Stimulated activated CD8-positive, alpha-beta memory T cell treated with anti-CD3 and anti-CD28 coated beads, Interleukin-4, amount 100 ng/mL, for 48 hours (primary cell): Measurements from ENCODE around the gene PITRM1.
"Not testable (repeated sequence)": the region's sequence is repeated elsewhere in the genome, so short reads cannot be mapped to it uniquely, and the experiment has no call there.

ENCODE experiments used
- DNase-seq: peaks from one replicate; pipeline ENCODE4 v3.0.0-alpha.2; 2020

PITRM1 gene

GRCh38 chr10:3196958-3197347, 24.4 kb upstream of the PITRM1 start:
- DNase-seq: no peak

- DNase-seq: no peak
Measured at GRCh38 chr10:3196482-3196881, 23.9 kb upstream of the PITRM1 start.

DNA sequence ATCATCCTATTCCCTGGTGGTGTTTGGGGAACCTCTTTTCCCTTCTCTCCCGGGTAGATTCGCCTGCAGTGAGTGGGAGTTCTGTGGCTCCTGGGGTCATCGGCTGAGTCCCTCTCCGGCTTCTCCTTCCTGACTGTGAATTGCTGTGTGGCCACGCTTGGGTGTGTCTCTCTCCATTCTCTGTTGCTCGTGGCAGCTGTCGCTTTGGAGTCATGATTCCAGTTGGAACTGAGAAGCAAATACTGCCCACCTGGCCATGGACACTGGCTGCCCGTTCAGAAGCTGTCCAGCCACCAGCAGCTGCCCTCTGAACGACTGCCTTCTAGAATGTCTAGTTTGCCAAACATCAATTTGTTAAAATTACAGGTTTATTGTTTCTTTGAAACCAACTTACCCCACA, 23.1 kb upstream of the PITRM1 start:
- no peak for DNase-seq

GRCh38 chr10:3195286-3195685, 22.7 kb upstream of the PITRM1 start:
- DNase-seq: no peak

GRCh38 chr10:3194871-3195270, 22.3 kb upstream of the PITRM1 start:
- DNase-seq: no peak

DNA sequence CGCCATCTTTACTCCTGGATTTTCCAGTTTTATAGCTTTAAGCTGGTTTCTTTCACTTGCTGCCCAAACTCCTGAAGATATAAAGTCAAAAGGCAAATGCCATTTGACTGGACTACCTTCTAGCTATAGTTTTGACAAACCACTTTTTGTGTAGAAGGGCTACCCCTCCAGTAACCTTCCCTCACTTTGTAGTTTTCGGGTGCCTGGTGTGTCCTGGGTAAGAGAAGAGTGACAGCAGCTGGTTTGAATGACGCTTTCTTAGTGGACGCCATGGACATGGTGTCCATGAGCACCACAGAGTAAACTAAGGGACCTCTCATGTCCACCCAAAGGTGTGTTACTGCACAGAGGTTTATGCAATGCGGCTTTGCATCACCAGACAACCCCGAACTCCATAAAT, 21.2 kb upstream of the PITRM1 start:
- no peak for DNase-seq

GRCh38 chr10:3192856-3193635, 20.5 kb upstream of the PITRM1 start:
- peak; percentile 71 for DNase-seq

GRCh38 chr10:3190817-3191216, 18.2 kb upstream of the PITRM1 start:
- no peak for DNase-seq

DNA sequence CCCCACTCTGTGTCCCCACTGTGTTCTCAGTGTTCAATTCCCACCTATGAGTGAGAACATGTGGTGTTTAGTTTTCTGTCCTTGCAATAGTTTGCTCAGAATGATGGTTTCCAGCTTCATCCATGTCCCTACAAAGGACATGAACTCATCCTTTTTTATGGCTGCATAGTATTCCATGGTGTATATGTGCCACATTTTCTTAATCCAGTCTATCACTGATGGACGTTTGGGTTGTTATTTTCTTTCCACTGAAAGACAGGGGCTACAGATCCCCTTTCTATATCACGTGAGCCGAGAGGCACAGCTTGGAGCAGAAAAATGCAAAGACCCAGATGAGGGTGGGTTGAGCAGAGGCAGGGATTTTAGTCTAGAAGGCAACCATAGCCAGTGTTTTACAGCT, 14.6 kb upstream of the PITRM1 start:
- DNase-seq: not testable (repeated sequence)

- DNase-seq: peak; percentile 51
Measured at GRCh38 chr10:3186368-3186767, 13.8 kb upstream of the PITRM1 start.

DNA sequence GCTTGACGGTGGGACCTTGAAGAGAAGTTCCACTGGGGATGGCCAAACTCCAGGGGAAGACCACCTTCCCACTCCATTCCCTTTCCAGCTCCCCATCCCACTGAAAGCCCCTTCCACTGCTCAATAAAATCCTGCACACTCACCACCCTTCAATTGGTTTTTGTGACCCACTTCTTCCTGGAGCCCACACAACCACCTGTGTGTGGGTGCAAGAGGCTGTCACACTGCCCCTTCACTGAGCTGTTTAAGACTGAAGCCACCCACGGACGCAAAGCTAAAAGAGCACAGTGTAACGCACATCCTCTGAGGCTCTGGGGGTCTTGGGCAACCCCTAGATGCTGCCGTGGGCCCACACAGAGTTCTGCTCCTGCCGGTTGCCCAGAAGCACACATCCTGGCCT, 12.8 kb upstream of the PITRM1 start:
- DNase-seq: no peak

- no peak for DNase-seq
Measured at GRCh38 chr10:3180355-3181025, 7.9 kb upstream of the PITRM1 start.

GRCh38 chr10:3179174-3179573, 6.6 kb upstream of the PITRM1 start:
- DNase-seq: no peak

DNA sequence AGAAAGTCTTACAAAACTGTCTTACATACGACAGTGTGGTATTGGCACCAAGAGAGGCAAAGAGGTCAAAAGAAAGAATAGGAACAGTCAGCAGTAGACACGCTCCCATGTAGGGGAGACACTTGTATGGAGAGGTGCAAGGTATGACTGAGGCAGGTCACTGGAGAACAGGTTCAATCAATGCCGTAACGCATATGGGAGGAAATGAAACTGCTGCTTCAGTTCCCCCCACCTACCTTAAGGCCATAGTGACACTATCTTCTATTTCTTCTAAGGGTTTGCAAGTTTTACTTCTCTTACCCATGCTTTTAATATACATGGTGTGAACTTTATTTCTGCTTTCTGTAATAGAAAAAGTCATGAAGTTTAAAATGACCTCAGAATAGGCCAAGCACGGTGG, 5.5 kb upstream of the PITRM1 start:
- DNase-seq: no peak

GRCh38 chr10:3173171-3173878, 743 bp upstream of the PITRM1 start:
- peak; percentile 87 for DNase-seq

DNA sequence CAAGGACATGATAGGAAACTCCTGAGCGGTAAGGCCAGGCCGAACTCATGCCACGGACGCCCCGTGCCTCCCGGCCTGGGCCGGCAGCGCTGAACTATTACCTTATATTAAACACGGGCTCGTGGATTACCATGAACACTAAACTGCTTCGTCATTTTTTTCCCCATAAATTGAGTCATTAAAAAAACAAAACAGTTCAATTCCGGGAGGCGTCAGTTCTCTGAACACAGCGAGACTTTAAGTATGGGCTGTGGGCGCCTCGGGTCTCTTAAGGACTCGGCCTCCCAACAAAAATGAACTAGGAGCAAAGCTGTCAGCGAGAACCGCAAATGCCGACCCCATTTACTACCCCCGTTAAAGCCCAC, 519 bp downstream of the PITRM1 start:
- peak; percentile 58 for DNase-seq

GRCh38 chr10:3171488-3171887, 1.1 kb downstream of the PITRM1 start:
- not testable (repeated sequence) for DNase-seq

DNA sequence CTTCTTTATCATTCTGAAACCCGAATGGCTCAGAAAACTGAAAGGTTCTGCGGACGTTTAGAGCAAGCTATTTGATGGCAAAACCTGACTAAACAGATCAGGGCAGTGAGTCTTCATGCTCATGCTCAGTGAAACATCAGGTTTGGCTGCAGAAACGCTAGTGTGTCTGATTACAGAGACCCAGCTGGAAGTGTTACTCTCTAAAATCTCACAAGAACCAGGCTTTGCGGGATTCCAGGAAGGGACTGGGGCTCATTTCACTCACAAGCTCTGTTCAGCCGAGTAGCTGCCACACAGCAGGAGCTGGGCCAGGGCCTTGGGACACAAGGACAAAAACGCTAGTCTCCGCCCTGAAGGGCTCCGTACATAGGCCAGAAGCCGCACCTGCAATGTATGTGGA, 2.9 kb downstream of the PITRM1 start:
- no peak for DNase-seq

DNA sequence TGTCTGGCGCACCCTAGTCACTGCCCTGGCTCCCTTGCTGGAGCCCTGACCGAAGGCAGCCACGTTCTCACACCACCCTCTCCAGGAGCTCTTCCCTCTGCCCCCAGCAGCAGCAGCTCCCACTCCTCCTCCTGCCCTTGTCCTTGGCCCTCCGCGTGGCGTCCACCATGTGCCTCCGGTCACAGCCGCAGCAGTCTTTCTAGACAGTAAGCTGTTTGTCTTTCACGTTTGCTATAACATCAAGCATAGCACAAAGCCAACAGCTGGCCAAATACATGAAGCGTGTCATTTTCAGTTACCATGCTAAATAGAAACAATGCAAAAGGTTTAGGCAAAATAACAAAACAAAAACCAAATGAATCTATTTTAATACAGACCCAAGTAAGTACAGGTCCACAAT, 3.3 kb downstream of the PITRM1 start:
- DNase-seq: no peak

DNA sequence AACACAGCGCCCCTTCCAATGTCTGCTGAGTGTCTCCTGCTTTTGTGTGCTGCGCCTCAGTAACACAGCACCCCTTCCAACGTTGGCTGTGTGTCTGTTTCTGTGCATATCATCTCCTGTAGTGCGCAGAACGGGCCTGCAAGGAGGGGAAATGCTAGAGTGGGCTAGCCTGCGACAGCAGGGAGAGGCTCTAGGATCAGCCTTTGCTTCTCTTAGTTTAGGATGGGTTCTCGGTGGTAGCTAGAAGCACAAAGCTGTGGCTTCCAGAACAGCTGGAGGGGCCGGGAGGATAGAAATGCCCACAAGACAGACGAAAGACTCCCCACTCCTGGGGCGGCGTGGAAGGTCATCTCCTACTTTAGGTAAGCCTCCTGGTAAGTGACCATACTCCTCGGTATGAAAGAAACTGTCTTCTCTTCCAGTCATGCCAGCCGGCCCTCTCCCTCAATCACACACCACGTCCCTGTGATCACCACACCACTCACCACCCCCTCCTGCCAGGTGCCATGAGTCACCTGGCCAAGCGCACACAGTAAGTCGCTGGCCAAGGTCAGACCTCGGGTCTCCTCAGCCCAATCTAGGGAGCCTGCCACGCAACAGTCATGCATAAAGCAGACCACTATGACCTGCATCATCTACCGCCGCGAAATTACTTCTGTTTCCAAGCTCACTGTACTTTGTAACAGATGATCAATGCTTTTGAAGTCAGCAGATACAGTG, 4.8 kb downstream of the PITRM1 start:
- no peak for DNase-seq

DNA sequence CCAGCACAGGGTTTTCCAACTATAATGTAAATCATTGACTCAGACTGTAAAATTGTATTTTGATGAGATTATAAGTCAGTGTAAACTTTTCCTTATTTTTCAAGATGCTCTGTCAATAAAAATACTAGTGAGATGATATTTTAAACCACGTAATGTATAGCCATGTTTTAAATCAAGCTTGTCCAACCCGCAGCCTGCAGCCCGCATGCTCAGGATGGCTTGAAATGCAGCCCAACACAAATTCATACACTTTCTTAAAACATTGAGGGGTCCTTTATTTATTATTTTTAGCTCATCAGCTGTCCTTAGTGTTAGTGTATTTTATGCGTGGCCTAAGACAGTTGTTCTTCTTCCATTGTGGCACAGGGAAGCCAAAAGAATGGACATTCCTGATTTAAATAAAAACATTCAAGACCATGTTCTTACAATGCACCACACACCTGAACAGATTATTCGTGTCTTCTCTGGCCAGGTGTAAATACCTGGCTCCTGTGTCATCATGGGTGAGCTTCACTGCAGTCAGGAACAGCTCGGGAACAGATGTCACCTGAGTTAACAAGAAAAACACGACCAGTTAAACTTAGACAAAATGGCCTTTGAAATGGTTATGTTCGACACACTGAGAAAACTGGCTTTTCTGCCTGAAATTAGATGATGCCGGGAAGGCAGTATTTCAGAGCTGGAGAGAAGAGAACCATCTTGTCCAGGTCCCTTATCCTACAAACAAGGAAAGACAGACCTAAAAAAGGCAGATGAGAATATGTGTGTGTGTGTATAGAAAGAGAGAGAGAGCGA, 5.9 kb downstream of the PITRM1 start:
- no peak for DNase-seq

GRCh38 chr10:3165196-3165595, 7.4 kb downstream of the PITRM1 start:
- no peak for DNase-seq

DNA sequence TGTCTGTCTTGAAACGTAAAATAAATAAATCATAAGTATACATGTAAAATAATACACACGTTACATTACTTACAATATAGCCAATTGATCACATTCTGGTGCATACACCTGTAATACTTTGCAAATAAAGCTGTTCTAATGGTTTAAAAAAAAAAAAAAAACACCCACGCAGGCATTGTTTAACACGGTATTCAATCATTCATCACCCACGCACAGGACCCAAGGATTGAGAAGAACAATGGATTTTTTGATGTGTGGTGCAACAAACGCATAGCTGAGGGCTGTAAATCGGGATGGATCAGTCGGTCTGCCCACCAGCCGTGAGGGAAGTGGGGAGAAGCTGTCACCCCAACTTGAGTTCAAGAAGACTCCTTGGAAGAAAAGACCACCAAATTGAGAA, 8.7 kb downstream of the PITRM1 start:
- DNase-seq: no peak
